Upper lobe of left lung (tissue), 6 donors: Measurements from ENCODE around the gene METRNL. TPM values are rescaled to one million over a fixed set of nuclear protein-coding genes. Genes with fewer than 3 reads are reported as not detected.

Experiments
- ATAC-seq, 2 donors: fragments of 200-7000 bp; cut with Tn5 transposase; one replicate each; pipeline ENCODE4 v1.9.1; 2022; ENCODE audit warnings: mild to moderate bottlenecking in 2 of 2, moderate library complexity in 2 of 2; ENCODE audit not compliant: low FRiP score in 2 of 2
- DNase-seq, 2 donors: peaks; one replicate each; pipeline ENCODE4 v3.0.0-alpha.2; 2019 to 2020
- H3K27ac ChIP-seq, 4 donors: fragments of 200-600 bp; sonication (generic); one replicate each; pipeline ENCODE4 v1.5.1; 2016 to 2019
- H3K27me3 ChIP-seq, 4 donors: fragments of 200-600 bp; sonication (generic); one replicate each; pipeline ENCODE4 v1.5.1; 2017 to 2019
- H3K36me3 ChIP-seq, 4 donors: fragments of 200-600 bp; sonication (generic); one replicate each; pipeline ENCODE4 v1.5.1; 2016 to 2019
- H3K4me1 ChIP-seq, 4 donors: fragments of 200-600 bp; sonication (generic); one replicate each; pipeline ENCODE4 v1.5.1; 2018 to 2019
- H3K4me3 ChIP-seq, 4 donors: fragments of 200-600 bp; sonication (generic); one replicate each; pipeline ENCODE4 v1.5.1; 2017 to 2019; ENCODE audit warnings: mild to moderate bottlenecking in 2 of 4, moderate library complexity in 1 of 4
- H3K9me3 ChIP-seq, 4 donors: fragments of 200-600 bp; sonication (generic); one replicate each; pipeline ENCODE4 v1.5.1; 2018 to 2019
- CTCF ChIP-seq, 6 experiments: fragments of 450-650 bp in 4 of 6; fragments of 200-600 bp in 2 of 6; sonication (generic) in 2 of 6; IDR thresholded peaks; one replicate each; pipeline ENCODE4 v1.5.1; 2016 to 2019; ENCODE audit warnings: antibody characterized with exemption in 6 of 6
- EP300 ChIP-seq, 4 donors: sonication (generic); formaldehyde crosslinking; IDR thresholded peaks; one replicate each; pipeline ENCODE4 v1.5.1; 2017; ENCODE audit warnings: antibody characterized with exemption in 4 of 4, control low read depth in 2 of 4
- POLR2A ChIP-seq, 4 donors: fragments of 450-650 bp; IDR thresholded peaks; one replicate each; pipeline ENCODE4 v1.5.1; 2016 to 2017; ENCODE audit warnings: antibody characterized with exemption in 4 of 4, mild to moderate bottlenecking in 2 of 4
- POLR2AphosphoS5 ChIP-seq, 2 donors: sonication (generic); formaldehyde crosslinking; IDR thresholded peaks; one replicate each; pipeline ENCODE4 v1.5.1; 2017; ENCODE audit warnings: antibody characterized with exemption in 2 of 2
- WGBS, 2 donors: methylation state at CpG; one replicate each; pipeline ENCODE4 v1.1.5; 2017 to 2018; 5-methylcytosine and 5-hydroxymethylcytosine counted together
- total RNA-seq, 6 donors: library from RNA; depleted of rRNA in 4 of 6; stranded (reverse); fragments of >200 nt in 4 of 6; gene quantifications; one replicate each; pipeline versions ENCODE4 v1.1.0 to v1.2.1, GENCODE V29; 2016 to 2021
- donor health status: DM: no; HTN: no; CAD: no; lungs with moderate emphysema.
- donor health status: DM: no; HTN: yes; CAD: no; lungs with severe emphysema.

Gene METRNL
- total RNA-seq, 6 donors from 2014 or later: 59.4 to 120 (median 76.4) TPM

GRCh38 chr17:83109386-83109785 lies 30.0 kb downstream of the METRNL start:
- Histone ChIP-seq H3K4me1 (peaks cover 19 to 40% (median 21%) of the 10 kb centered on the region in 4 donors), H3K27me3 (no peaks in the 10 kb centered on the region), H3K9me3 (no peaks in the 10 kb centered on the region), H3K4me3 (no peak overlapping the region), H3K27ac (peak overlapping the region; percentile 67 to 90 (median 78)), H3K36me3 (no peaks in the 10 kb centered on the region)
- DNase-seq: peak in 1 of 2 donors; percentile 55
- 80% methylated on average over 11 of the region's 11 CpGs; no CpG with 5 or more reads in 1 of the 2 donors for WGBS, 2 donors
- ATAC-seq: no peak
- TF ChIP-seq POLR2A (IDR thresholded peaks at IDR 0.05) (no peak), CTCF (IDR thresholded peaks at IDR 0.05) (no peak), POLR2AphosphoS5 (IDR thresholded peaks at IDR 0.05) (no peak), EP300 (IDR thresholded peaks at IDR 0.05) (no peak)

- H3K27ac ChIP-seq: peak overlapping the region; percentile 67 to 90 (median 78)
- peak overlapping the region in 3 of 4 donors; percentile 24 to 38 (median 37) for H3K4me3 ChIP-seq
- 28 to 41% methylated on average over 30 to 37 of the region's 37 CpGs for WGBS, 2 donors
- TF ChIP-seq CTCF (IDR thresholded peaks at IDR 0.05): no peak
- peak; percentile 48 to 70 for TF ChIP-seq POLR2AphosphoS5 (IDR thresholded peaks at IDR 0.05)
- TF ChIP-seq EP300 (IDR thresholded peaks at IDR 0.05): peak in 1 of 4 donors; percentile 31
- peak in 1 of 4 donors; percentile 23 for TF ChIP-seq POLR2A (IDR thresholded peaks at IDR 0.05)
- H3K27me3 ChIP-seq: no peaks in the 10 kb centered on the region
- peak; percentile 90 to 93 for DNase-seq
- no peaks in the 10 kb centered on the region for H3K9me3 ChIP-seq
- H3K36me3 ChIP-seq: no peaks in the 10 kb centered on the region
- peak; percentile 80 to 86 for ATAC-seq
- peaks cover 19 to 40% (median 21%) of the 10 kb centered on the region in 4 donors for H3K4me1 ChIP-seq
Measured at GRCh38 chr17:83109793-83110645, 30.6 kb downstream of the METRNL start.

GRCh38 chr17:83110735-83111134 lies 31.3 kb downstream of the METRNL start:
- Histone ChIP-seq H3K4me1 (peaks cover 19 to 33% (median 21%) of the 10 kb centered on the region in 4 donors), H3K4me3 (peak overlapping the region in 2 of 4 donors; percentile 37 to 38), H3K27ac (peak overlapping the region; percentile 67 to 90 (median 78)), H3K27me3 (no peaks in the 10 kb centered on the region), H3K9me3 (no peaks in the 10 kb centered on the region), H3K36me3 (no peaks in the 10 kb centered on the region)
- no peak for TF ChIP-seq POLR2A (IDR thresholded peaks at IDR 0.05)
- ATAC-seq (peak in 1 of 2 donors; percentile 10), DNase-seq (no peak)
- 46 to 49% methylated on average over 16 of the region's 16 CpGs for WGBS, 2 donors

GRCh38 chr17:83111516-83112282 lies 32.3 kb downstream of the METRNL start:
- Histone ChIP-seq H3K4me1 (peaks cover 19 to 26% (median 20%) of the 10 kb centered on the region in 4 donors), H3K9me3 (no peaks in the 10 kb centered on the region), H3K36me3 (no peaks in the 10 kb centered on the region), H3K27ac (peak overlapping the region in 2 of 4 donors; percentile 67 to 77), H3K27me3 (no peaks in the 10 kb centered on the region), H3K4me3 (no peak overlapping the region)
- no peak for ATAC-seq
- 90 to 92% methylated on average over 17 to 35 of the region's 35 CpGs for WGBS, 2 donors
- peak in 1 of 2 donors; percentile 80 for DNase-seq
- TF ChIP-seq POLR2A (IDR thresholded peaks at IDR 0.05) (no peak), POLR2AphosphoS5 (IDR thresholded peaks at IDR 0.05) (no peak), CTCF (IDR thresholded peaks at IDR 0.05) (no peak), EP300 (IDR thresholded peaks at IDR 0.05) (no peak)

GRCh38 chr17:83113381-83113780 lies 34.0 kb downstream of the METRNL start:
- H3K36me3 ChIP-seq: no peaks in the 10 kb centered on the region
- no peaks in the 10 kb centered on the region for H3K27me3 ChIP-seq
- TF ChIP-seq EP300 (IDR thresholded peaks at IDR 0.05) (no peak), POLR2A (IDR thresholded peaks at IDR 0.05) (no peak), POLR2AphosphoS5 (IDR thresholded peaks at IDR 0.05) (no peak), CTCF (IDR thresholded peaks at IDR 0.05) (no peak)
- no peaks in the 10 kb centered on the region for H3K9me3 ChIP-seq
- peaks cover 19 to 29% (median 20%) of the 10 kb centered on the region in 4 donors for H3K4me1 ChIP-seq
- DNase-seq (peak in 1 of 2 donors; percentile 58), ATAC-seq (no peak)
- WGBS, 2 donors: 91% methylated on average over 11 of the region's 11 CpGs; no CpG with 5 or more reads in 1 of the 2 donors
- no peak overlapping the region for H3K27ac ChIP-seq
- no peak overlapping the region for H3K4me3 ChIP-seq
